ENCODE results near the gene DHPS. TPM values are rescaled to one million over a fixed set of nuclear protein-coding genes. Genes with fewer than 3 reads are reported as not detected.

The DHPS gene
- total and polyA plus RNA-seq, 2 of the 4 experiments (the other 2 are of a cell fraction), result 82.8 to 85.0 TPM

DNA sequence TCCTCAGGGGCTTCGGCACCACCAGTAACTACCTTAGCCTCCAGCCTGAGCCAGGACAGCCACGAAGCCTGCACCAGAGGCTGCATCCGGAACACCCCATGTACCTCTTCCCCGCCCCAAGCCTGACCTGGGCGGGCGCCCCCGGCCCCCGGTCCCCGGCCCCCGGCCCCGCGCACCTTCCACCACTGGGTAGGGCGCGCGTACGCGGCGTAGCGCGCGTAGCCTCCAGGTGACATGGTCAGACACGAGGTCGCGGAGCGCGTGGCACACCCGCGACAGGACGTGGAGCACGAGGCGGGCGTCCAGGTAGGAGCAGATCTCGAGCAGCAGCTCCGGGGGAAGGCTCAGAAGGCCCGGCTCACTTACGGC lies 14.3 kb upstream of the DHPS start:
- Histone ChIP-seq H3K4me2 (ENCODE audit: low read depth, low read length) (peak overlapping the region; percentile 90), H4K91ac (ENCODE audit: insufficient read depth, low read depth, low read length) (no peak overlapping the region; the same call in 1 of the 2 replicates), H4K5ac (ENCODE audit: low read depth, low read length) (no peak overlapping the region), H4K8ac (ENCODE audit: low read depth in 2 of 2, low read length in 2 of 2) (peak overlapping the region; percentile 88 to 97; a peak in 2 of 4 replicates), H3K4me3 (ENCODE audit: insufficient read depth, low read depth, low read length) (peak overlapping the region; percentile 80), H3K23ac (ENCODE audit: low read depth, low read length) (no peak overlapping the region), H3K27me3 (ENCODE audit: control insufficient read depth, insufficient read depth, low read length) (no peaks in the 10 kb centered on the region), H3K27ac (ENCODE audit: insufficient read depth, low read length) (peak overlapping the region; percentile 40; the same call in 1 of the 2 replicates), H3K9me1 (ENCODE audit: insufficient read depth, low read length) (no peaks in the 10 kb centered on the region; the same call in 1 of the 2 replicates), H3K4me1 (ENCODE audit: control insufficient read depth, insufficient read depth, low read length) (peaks cover 2% of the 10 kb centered on the region; the same call in 1 of the 2 replicates), H2AK9ac (replicated peaks; ENCODE audit: low read depth, low read length, poor library complexity) (peak overlapping the region; percentile 89), H3K36me3 (ENCODE audit: control insufficient read depth, insufficient read depth, low read length) (peaks cover 21% of the 10 kb centered on the region), H3K14ac (replicated peaks; ENCODE audit: low read depth, low read length) (no peak overlapping the region), H3K18ac (ENCODE audit: low read depth, low read length) (no peak overlapping the region), H3K9ac (ENCODE audit: low read depth, low read length) (peak overlapping the region; percentile 64), H3K9me3 (ENCODE audit: control insufficient read depth, insufficient read depth, low read length) (no peaks in the 10 kb centered on the region), H2BK20ac (ENCODE audit: low read depth, low read length) (no peak overlapping the region), H3K79me1 (ENCODE audit: low read depth in 1 of 2, low read length in 2 of 2) (peaks cover 7 to 27% of the 10 kb centered on the region in 2 experiments), H2AK5ac (ENCODE audit: low read depth, low read length) (no peak overlapping the region), H3K4ac (ENCODE audit: low read depth, low read length) (no peak overlapping the region), H3K56ac (ENCODE audit: extremely low read depth, insufficient read depth, low read length) (no peak overlapping the region), H4K20me1 (ENCODE audit: insufficient read depth, low read length) (no peaks in the 10 kb centered on the region; the same call in 1 of the 2 replicates), H2AFZ (replicated peaks; ENCODE audit: low read length, poor library complexity) (peak overlapping the region; percentile 93), H2BK15ac (ENCODE audit: low read depth, low read length) (no peak overlapping the region), H2BK120ac (ENCODE audit: low read depth, low read length) (no peak overlapping the region), H2BK5ac (ENCODE audit: low read depth, low read length, poor library complexity, severe bottlenecking) (no peak overlapping the region)
- ChIA-PET CTCF (no interaction called here), POLR2A (ENCODE audit: unreplicated experiment) (interaction anchor here (0.6 to 0.8 kb wide), 2 partner anchors 11 to 85 kb away, joined by 3 to 6 read pairs; partner anchors contain the start of genes ZNF490 and ZNF791)
- 4% methylated on average over 23 of the region's 36 CpGs; no CpG with 5 or more reads in 1 of the 2 experiments for WGBS, 2 experiments (ENCODE audit: extremely low coverage in 2 of 2, insufficient read length in 1 of 2)
- no peak; the same call in 1 of the 2 replicates for ATAC-seq (ENCODE audit: low read depth)
- intact Hi-C loops (cut with micrococcal nuclease) (no loop called here), in situ Hi-C loops (cut with MboI; ENCODE audit: low sequenced_read_pairs) (no loop called here), dilution Hi-C loops (cut with HindIII; ENCODE audit: low sequenced_read_pairs, unreplicated experiment) (no loop called here)
- TF ChIP-seq RCOR1 (IDR thresholded peaks at IDR 0.05; ENCODE audit: insufficient replicate concordance, low read length) (no peak), FOS (IDR thresholded peaks at IDR 0.05; ENCODE audit: low read depth, low read length) (no peak)
- no TSS peak for BruUV-seq (replicated peaks)
- no peak for DNase-seq
